ENCODE data around the gene RBM8A. TPM values are rescaled to one million over a fixed set of nuclear protein-coding genes. Genes with fewer than 3 reads are reported as not detected.

RBM8A gene
- polyA plus RNA-seq, 3 donors, result 91.5 to 171 (median 115) TPM

DNA sequence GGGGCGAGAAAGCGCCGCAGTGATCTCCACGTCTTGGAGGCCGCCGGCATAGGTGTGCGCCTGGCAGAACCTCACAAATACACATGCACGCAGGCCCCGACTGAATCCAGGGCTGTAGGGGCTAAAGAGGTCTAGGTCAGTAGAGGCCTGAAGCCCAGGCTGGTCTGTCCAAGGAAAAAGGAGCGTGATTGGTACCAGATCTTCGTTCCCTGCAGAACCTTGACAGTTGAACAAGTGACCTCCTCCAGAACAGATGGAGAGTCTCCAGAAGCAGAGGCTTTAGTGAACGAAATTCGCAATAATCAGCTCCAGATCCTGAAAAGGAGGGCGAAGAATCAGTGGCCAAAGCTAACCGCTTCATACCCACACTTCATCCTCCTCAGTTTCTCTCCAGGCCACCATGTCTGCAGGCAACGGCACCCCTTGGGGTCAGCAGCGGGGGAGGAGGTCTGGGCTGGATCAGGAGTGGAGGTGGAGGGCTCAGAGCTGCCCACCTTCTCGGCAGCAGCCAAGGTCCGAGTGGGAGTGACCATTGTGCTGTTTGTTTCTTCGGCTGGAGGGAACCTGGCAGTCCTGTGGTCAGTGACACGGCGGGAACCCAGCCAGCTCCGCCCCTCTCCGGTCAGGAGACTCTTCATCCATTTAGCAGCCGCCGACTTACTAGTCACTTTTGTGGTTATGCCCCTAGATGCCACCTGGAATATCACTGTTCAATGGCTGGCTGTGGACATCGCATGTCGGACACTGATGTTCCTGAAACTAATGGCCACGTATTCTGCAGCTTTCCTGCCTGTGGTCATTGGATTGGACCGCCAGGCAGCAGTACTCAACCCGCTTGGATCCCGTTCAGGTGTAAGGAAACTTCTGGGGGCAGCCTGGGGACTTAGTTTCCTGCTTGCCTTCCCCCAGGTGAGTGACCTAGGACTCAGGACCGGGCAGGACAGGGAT, 8.0 kb downstream of the RBM8A start:
- intact Hi-C loops (cut with micrococcal nuclease), result loop anchor here (2.0 to 5.0 kb wide), 4 partner anchors 38 to 62 kb away; partner anchors contain the start of genes ANKRD34A (in 1 of the 2), PIAS3 (in 1 of the 2) and POLR3GL (in 1 of the 2)
- H3K4me1 Mint-ChIP-seq, result peaks cover 42% of the 10 kb centered on the region
- Histone ChIP-seq H3K4me2 (replicated peaks; ENCODE audit: extremely low read depth, low read length, poor library complexity, severe bottlenecking) (peak overlapping the region; percentile 88), H3K4me3 (replicated peaks in 1 of 3; ENCODE audit: low read depth in 2 of 3, low read length in 3 of 3) (peak overlapping the region; percentile 70 to 98 (median 88)), H3K9me3 (replicated peaks in 1 of 2; ENCODE audit: control insufficient read depth in 1 of 2, insufficient read depth in 1 of 2, low read length in 2 of 2) (no peaks in the 10 kb centered on the region), H3K79me2 (ENCODE audit: insufficient read depth, low read length) (peaks cover 13% of the 10 kb centered on the region), H3K27me3 (ENCODE audit: control insufficient read depth in 2 of 2, insufficient read depth in 2 of 2, low read length in 2 of 2) (no peaks in the 10 kb centered on the region), H3K9ac (ENCODE audit: insufficient read depth, low read length, poor library complexity, severe bottlenecking) (peak overlapping the region; percentile 84), H4K20me1 (ENCODE audit: insufficient read depth, low read length) (no peaks in the 10 kb centered on the region), H2AFZ (ENCODE audit: insufficient read depth, low read depth, low read length, poor library complexity, severe bottlenecking) (peak overlapping the region; percentile 91), H3K27ac (ENCODE audit: low read depth in 1 of 2, low read length in 2 of 2) (peak overlapping the region; percentile 74 to 82), H3K4me1 (ENCODE audit: control insufficient read depth in 1 of 2, insufficient read depth in 2 of 2, low read length in 2 of 2) (peaks cover 27 to 39% of the 10 kb centered on the region in 2 donors), H3K36me3 (replicated peaks in 1 of 2; ENCODE audit: control insufficient read depth in 1 of 2, insufficient read depth in 2 of 2, low read length in 2 of 2) (peaks cover 19 to 38% of the 10 kb centered on the region in 2 donors)
- H3K9me3 Mint-ChIP-seq, result no peaks in the 10 kb centered on the region
- peak overlapping the region; percentile 89 to 97 (median 96) for H3K27ac Mint-ChIP-seq
- TF ChIP-seq, protein P1, sequence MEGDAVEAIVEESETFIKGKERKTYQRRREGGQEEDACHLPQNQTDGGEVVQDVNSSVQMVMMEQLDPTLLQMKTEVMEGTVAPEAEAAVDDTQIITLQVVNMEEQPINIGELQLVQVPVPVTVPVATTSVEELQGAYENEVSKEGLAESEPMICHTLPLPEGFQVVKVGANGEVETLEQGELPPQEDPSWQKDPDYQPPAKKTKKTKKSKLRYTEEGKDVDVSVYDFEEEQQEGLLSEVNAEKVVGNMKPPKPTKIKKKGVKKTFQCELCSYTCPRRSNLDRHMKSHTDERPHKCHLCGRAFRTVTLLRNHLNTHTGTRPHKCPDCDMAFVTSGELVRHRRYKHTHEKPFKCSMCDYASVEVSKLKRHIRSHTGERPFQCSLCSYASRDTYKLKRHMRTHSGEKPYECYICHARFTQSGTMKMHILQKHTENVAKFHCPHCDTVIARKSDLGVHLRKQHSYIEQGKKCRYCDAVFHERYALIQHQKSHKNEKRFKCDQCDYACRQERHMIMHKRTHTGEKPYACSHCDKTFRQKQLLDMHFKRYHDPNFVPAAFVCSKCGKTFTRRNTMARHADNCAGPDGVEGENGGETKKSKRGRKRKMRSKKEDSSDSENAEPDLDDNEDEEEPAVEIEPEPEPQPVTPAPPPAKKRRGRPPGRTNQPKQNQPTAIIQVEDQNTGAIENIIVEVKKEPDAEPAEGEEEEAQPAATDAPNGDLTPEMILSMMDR (IDR thresholded peaks at IDR 0.05), result no peak
- H3K36me3 Mint-ChIP-seq, result peaks cover 24 to 37% of the 10 kb centered on the region in 2 donors
- DNase-seq, result peak; percentile 59 to 66 (median 65)
- WGBS (ENCODE audit: insufficient coverage), result 3% methylated on average over 23 of the region's 33 CpGs
- peak overlapping the region; percentile 88 to 93 for H3K4me3 Mint-ChIP-seq
- H3K27me3 Mint-ChIP-seq (ENCODE audit: low read depth in 3 of 3), result peaks cover 0 to 3% (median 2%) of the 10 kb centered on the region in 3 donors
